DMS79 (cell line): Measurements from ENCODE around the gene LAMA4.
A peak's percentile ranks its signal among the peaks of the same experiment; 100 is the strongest.

Source experiments
- DNase-seq: peaks from one replicate; lab custom pipeline; 2025; lab: John Stamatoyannopoulos, UW

The LAMA4 gene

DNA sequence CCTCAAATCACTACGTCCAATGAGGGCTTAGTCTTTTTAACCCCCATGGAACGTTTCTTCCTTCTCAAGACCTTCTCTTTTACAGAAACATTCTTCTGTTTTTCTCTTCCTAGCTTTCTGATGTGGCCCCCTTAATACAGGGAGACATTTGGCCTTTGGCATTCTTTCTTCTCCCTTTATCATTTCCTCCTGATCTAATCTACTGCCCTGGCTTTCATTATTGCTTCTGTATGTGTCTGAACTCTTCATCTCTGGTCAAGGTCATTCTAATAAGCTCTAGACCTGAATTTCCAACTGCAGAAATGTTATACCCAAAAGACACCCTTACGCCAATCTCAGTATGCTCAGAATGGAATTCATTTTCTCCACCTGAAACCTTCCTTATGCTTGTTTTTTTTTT is 18.4 kb upstream of the LAMA4 start:
- DNase-seq: no peak

- no peak for DNase-seq
Observed at GRCh38 chr6:112270756-112271155, 16.4 kb upstream of the LAMA4 start.

DNA sequence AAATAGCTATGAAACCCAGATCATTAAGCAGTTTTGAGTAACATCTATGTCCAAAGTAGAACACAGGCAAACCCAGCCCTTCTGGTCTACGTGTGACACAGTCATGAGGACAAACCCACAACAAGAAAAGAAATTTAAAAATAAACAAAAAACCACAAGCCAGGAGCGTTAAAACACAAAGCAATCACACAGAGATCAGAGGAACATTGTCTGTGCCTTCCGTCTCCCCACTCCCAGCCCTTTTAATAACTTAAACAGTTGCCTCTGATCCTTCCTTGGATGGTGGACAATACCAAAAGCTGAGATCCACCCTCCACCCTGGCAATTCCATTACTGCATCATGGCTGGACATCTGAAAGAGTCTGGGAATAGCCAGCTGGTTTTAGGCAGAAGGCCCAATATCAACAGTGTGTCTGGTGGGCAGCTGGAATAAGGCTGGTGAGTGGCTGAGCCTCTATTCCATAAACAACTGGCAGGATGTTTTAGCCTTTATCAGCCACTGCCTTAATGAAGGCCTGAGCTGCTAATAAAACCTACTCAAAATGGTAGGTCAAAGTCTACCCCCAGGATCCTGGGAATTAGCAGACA is 15.7 kb upstream of the LAMA4 start:
- DNase-seq: no peak

GRCh38 chr6:112269114-112269513 is 14.7 kb upstream of the LAMA4 start:
- DNase-seq: no peak

DNA sequence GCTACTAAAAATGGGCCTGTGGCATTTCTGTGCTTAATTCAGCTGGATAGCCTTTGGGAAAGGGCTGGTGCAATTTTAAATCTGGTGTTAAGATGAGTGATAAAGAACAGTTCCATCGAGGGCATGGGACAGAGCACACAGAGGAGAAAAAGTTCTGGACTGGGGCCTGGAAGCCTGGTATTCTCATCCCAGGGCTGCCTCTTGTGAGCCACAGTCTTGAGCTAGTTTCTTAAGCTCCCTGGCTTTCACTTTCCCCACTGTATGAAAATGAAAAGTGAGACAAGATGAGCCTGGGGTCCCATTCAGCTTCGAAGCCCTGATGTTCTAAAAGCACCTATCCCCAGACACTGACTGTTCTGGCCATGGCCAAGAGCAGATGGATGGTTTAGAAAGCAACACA is 14.3 kb upstream of the LAMA4 start:
- DNase-seq: no peak

GRCh38 chr6:112268019-112268418 is 13.7 kb upstream of the LAMA4 start:
- no peak for DNase-seq

- no peak for DNase-seq
Observed at GRCh38 chr6:112266331-112266730, 12.0 kb upstream of the LAMA4 start.

DNA sequence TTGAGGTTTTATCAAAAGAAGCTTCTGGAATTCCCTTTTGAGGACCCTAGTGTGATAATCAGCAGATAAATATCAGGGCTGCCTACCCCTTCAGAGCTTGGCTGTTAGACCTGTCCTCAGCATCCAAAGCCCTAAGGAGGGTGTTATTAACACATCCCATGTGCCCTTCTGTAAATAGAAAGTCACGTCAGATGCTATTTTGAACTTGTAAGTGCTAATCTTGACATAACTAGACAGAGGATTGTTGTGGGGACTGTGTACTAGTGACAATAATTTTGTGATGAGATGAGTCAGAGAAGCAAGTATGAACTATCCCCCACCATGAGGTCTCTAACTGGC is 4.9 kb upstream of the LAMA4 start:
- DNase-seq: no peak

- DNase-seq: no peak
Observed at GRCh38 chr6:112258642-112259336, 4.4 kb upstream of the LAMA4 start.

- DNase-seq: no peak
Observed at GRCh38 chr6:112257178-112257855, 3.0 kb upstream of the LAMA4 start.

GRCh38 chr6:112254921-112255320 is 554 bp upstream of the LAMA4 start:
- DNase-seq: no peak

DNA sequence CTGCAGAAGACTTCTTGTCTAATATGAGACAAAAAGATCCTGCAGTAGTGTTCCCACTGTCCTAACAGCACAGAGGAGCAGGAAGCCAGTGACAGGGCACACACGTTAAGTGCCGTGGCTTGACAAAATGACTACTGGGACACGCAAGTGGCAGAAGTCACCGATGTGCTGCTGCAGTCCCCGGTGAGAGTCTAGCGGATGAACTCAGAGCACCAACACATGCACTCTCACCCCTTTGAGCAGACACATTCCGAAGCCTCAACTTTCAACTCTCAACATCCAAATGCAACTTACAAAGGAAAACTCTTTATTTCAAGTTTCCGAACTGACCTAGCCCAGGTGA is 898 bp downstream of the LAMA4 start:
- DNase-seq: no peak

DNA sequence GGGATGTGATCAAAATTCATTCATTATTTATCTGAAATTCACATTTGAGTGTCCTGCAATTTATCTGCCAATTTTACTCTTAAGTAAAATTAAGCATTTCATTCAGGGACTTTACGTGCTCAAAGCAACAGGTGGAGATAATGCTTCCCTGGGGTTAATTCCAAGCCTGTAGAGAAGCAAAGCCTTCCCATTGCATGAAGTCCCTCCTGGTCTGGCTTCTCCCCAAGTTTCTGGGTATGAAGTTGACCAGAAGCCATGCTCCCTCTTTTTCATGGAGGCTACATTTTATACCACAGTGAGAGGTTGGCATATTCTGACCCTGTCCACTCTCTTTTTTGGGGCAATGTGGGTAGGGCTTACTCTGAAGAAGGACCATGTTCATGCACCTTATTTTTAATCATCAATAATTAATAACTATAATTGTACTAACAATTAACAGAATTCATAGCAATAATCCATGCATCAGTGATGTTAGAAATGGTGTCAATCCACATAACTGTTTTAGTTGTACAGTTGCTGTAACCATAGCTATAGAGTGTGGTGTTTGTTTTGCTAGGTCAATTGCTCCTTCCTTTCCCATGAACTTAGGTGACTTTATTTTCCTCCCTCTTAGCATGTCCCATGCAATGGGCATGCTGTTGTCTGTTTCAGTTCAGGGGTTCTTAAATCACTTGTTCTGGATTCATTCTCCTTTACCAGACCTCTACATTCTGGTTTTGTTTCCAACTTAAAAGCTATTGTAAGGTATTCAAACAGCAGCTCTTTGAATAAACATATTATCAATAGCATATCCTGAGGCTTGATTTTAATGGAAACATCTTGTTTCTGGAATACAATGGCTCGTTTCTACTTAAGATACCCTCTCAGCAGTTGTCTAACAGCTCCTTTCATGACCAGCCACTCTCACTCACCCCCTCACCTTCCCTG is 1.5 kb downstream of the LAMA4 start:
- DNase-seq: no peak

- DNase-seq: no peak
Observed at GRCh38 chr6:112251171-112251875, 3.0 kb downstream of the LAMA4 start.

GRCh38 chr6:112249489-112249888 is 4.9 kb downstream of the LAMA4 start:
- no peak for DNase-seq

DNA sequence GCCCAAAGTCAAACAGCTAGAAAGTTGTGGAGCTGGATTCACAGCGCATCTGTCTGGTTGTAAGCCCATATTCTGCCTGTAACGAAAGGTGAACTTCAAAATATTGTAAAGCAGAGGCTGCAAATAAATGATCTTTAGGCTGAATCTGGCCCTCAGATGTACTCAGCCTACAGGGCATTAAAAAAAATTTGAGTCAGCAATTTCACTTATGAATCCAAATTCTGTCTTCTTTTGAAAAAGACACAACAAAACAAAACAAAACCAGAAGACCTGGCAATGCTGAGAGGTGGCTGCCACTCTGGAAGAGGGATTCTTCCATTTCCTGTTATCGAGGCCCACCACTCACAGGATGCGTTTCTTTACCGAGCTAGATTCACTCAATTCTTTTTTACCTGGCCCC is 7.1 kb downstream of the LAMA4 start:
- DNase-seq: no peak

DNA sequence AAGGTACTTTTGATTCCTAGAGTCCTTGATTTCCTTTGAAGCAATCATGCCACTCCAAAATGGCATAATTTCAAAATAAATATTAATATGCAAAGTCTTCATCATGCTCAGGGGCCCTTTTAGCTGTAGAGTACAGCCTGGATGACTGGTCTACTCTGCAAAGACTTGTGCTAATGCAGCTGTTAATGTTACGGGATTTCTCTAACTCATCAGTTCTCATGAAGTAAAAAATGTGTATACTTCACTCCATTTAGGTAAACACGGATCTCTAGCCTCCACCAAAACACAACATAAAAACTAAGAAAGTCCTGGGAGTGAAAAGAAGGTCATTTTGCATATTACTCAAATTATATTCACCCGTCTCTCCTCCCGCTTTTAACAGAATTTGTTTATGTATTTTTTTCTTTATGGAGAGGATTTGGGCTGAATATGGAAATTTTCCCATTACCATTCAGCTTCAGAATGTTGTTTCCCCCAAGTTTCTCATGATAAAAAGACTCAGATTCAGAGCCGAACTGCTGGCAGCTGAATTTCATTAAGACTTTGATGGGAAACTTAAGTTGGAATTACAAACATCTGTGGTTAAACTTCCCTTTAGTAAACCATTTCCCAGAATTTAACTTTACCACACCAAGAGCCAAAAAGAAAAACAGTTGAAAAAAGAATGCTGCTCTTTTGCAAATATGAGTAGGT is 8.7 kb downstream of the LAMA4 start:
- no peak for DNase-seq

DNA sequence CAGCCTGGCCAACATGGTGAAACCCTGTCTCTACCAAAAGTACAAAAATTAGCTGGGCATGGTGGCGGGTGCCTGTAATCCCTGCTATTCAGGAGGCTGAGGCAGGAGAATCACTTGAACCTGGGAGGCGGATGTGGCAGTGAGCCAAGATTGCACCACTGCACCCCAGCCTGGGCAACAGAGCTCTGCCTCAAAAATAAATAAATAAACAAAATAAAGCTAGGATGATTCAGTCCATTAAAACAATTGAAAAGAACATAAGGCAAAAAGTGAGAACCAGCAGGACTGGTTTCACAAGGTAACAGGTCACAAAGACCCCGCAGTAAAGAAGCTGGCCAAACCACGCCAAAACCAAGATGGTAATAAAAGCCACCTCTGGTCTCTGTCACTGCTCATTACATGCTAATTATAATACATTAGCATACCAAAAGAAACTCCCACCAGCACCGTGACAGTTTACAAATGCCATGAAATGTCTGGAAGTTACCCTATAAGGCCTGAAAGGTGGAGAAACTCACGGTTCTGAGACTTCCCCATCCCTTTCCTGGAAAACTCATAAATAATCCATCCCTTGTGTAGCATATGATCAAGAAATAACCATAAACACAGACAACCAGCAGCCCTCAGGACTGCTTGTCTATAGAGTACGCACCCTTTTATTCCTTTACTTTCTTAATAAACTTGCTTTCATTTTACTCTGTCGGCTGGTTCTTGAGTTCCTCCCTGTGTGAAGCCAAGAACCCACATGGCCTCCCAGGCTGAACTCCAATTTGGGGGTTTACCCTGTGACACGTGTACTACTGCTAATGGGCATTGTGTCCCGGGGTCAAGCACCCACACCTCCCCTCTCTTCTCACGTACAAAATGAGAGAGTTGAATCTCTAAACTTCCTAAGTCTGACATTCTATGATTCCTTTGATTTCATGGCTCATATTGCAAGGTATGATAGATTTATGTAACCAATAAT is 10.2 kb downstream of the LAMA4 start:
- peak; percentile 3 for DNase-seq

DNA sequence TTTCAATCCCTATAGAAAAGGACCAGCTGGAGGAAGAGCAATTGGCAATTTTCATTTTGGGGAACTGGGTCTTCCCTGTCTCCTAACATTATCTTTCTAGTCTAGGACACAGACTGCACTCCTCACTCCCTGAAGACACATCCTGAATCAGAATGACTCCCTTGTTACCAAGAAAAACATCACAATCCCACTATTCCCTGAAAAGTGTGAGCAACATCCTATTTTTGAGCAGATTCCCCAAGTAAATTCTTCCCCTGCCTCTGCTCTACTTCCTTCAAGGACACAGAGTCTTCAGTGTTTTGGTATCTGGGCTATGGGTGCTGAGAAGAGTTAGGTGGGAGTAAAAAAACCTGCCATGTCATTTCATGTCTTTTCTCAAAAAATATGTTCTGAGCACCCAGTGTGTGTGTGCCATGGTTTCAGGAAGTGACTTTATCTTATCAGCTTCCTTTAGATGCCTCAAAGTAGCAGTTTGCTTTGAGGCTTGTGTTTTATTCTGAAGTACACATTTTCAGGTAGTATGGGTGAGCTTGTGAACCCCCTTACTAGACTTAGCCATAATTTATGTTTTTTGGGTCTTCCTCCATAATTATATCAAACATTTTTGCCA is 12.4 kb downstream of the LAMA4 start:
- no peak for DNase-seq

- no peak for DNase-seq
Observed at GRCh38 chr6:112237595-112237994, 16.8 kb downstream of the LAMA4 start.
